GM19240 (cell line): Measurements from ENCODE around the gene CHD6.

Experiments used
- DNase-seq: peaks from one replicate; pipeline ENCODE4 v3.0.0; 2011; ENCODE audit warnings: low spot score; ENCODE audit not compliant: insufficient read length

The CHD6 gene

DNA sequence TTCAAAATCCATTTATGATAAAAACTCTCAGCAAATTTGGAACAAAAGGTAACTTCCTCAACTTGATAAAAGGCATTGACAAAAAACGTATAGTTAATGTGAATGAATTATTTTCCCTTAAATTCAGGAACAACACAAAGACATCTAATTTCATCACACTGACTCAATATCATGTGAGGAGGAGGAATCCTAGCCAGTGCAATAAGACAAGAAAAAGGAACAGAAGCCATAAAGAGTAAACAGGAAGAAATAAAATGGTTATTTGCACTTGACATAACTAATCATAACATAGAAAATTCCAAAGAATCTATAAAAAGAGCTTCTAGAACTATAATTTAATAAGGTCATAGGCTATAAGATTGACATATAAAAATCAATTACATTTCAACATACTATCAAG, 31.4 kb downstream of the CHD6 start:
- no peak for DNase-seq

DNA sequence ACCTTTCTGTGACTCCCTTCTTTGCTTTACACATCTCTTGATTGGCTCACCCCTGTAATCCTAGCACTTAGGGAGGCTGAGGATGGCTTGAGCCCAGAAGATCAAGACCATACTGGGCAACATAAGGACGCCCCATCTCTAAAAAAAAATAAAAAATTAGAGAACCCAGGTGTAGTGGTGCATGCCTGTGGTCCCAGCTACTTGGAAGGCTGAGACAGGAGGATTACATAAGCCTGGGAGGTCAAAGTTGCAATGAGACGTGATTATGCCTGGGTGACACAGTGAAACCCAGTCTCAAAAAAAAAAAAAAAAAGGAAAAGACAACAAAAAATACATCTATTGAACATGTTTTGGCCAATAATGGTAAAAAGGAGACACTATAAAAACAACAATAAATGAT, 37.8 kb downstream of the CHD6 start:
- DNase-seq: no peak

DNA sequence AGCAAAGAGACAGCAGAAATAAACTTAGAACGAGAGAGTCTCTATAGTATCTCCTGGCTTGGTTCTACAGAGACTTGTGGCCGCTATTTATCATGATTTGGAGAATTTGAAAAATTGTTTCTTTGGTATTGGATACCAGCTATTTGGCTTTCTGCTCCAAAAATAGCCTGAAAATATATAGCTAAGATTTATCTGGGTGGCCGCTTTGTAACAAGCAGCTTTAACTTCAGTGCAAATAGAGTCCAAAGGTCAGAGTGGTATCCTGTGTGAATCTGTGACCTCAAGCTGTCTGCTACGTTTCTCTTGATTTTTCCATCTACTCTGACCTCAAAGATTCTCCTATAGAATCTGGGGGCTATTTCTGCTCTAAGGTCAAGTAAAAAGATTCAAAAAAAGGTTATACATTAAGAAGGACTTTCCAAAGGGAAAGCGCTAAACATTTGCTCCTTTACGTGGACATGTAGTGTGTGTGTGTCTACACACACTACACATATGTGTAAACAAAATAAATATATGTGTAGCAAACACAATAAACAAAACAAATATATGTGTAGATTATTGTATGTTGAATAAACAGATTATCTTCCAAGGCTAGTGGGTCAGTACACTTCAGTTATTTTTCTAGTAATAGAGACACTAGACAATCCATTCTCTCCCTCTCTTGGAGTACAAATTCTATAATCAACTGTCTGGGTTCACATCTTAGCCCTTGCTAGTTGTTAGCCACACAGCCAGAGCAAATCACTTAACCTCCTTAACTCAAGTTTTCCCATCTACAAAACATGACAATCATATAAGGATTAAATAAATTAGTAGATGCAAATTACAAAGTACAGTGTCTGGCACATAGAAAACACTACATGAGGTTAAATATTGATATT, 40.8 kb downstream of the CHD6 start:
- DNase-seq: no peak

DNA sequence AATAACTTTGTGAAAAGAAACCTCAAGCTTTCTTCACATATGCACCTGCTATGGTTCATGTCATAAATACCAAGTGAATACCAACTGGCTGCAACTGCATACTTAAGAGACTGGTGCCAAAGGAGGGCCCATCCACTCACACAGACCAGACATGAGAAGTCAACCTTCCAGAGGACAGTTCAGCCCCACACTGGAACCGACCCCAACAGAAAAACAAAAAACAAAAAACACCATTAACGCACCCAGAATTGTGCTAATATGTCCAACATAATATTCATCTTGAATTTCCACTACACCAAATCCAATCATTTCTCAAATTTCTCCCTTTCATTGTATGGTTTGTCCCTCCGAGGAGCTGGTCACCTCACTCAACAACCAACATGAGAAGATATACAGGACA, 42.8 kb downstream of the CHD6 start:
- no peak for DNase-seq

DNA sequence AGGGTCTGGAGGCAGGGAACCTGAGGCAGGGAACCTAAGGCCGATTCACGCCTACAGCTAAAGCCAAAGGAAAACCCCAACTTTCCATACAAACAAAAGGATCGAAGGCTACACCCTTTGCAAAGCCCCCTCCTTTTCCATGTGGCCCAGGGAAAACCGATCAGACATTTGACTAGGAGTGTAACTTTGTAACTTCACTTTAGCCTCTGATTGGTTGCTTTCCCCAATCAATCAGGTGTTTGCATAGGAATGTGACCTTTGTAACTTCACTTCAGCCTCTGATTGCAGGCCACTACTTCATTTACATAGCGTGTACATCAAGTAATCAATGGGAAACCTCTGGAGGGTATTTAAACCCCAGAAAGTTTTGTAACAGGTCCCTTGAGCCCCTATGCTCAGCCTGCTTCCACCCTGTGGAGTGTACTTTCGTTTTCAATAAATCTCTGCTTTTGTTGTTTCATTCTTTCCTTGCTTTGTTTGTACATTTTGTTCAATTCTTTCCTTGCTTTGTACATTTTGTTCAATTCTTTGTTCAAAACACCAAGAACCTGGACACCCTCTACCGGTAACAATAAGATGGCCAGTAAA, 43.3 kb downstream of the CHD6 start:
- no peak for DNase-seq

DNA sequence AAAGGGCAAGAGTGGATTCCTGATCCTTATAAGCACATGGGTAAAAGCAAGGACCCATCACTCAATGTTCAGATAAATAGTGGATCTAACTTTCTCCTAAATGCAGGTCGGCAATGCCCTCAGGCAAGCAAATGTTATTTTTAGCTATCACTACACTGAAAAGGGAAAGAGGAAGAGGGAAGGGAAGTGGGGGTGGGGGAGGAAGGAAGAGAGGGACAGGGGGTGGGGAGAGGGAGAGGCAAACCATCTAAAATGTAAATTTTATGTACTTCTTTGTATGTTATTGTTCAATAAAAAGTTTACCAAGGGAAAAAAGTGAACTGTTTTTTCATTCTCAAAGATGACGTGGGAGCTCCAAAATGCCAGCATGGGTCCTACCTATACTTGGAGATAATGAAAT, 44.2 kb downstream of the CHD6 start:
- no peak for DNase-seq

DNA sequence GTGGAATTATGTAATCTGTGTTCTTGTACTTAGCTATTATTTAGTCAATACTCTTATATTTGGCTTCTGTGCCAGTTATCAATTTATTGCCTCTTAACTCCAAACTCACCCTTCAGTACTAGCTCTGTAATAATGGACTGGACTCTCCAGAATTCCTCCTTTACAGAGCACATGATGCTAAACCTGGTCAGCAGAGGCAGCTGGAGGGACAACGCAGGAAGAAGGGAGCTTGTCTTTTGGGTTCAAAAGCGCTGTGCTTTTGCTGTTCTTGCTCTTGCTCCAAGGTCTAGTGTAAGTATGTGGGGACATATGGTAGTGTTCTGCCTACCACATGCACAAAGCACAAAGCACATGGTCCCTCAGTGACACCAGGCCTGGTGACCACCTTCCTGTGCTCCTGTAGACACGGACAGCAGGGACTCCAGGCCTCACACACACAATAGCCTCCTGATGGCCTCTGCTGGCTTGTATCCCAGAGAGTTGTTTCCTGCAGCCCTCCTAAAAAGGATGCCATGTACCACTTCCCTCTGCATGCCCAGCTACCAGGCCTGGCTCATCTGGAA, 46.1 kb downstream of the CHD6 start:
- DNase-seq: no peak

DNA sequence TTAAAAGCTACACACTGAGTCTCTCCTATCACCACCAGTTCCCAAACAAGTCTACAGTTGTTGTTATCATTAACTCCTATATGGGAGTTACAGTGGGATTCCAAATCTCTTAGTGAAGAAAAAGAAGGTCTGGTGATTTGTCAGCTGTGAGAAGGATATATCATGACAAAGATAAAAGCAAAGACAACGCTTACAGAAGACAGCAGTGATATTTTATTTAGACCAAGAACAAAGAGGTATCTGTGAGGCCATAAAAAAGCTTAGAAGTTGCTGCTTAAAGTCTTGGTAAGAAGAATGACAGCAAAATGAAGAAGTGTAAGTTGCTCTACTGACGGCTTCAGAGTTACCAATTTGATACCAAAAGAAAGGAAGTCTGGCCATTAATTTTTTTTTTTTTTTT, 47.2 kb downstream of the CHD6 start:
- DNase-seq: no peak

DNA sequence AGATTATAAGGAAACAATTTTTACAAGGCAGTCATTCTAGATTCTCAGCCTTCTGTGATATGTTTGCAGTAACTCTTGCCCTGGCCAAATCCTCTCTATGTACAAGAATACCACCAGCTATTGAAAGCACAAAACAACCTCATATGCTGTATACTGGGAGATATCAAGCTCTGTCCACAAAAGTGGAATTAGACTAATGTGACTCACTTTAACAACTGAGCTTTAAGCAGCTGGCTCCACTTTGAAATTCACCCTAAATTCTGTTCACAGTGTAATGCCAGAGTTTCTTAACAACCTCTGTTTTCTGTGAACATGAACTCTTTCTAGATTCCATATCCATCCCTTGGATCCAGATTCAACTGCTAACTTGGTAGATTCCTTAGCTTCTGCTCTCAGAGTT, 47.6 kb downstream of the CHD6 start:
- no peak for DNase-seq

DNA sequence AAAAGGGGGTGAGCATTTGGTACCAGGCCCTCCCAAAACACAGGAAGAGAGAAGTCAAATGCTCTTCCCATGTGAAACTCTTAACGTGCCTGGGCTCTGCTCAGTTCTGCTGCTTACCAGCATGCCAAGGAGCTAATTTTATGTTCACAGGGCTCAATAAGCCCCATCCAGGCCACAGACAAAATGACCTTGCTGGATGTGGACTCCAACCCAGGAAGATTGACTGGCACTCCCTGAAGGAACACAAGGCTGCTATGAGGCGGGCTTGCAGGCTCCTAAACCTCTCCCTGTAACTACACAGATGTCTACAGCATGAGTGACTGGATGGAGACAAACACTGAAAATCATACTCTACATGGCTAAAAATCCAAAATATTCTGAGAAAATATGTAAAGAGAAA, 50.6 kb downstream of the CHD6 start:
- DNase-seq: no peak

DNA sequence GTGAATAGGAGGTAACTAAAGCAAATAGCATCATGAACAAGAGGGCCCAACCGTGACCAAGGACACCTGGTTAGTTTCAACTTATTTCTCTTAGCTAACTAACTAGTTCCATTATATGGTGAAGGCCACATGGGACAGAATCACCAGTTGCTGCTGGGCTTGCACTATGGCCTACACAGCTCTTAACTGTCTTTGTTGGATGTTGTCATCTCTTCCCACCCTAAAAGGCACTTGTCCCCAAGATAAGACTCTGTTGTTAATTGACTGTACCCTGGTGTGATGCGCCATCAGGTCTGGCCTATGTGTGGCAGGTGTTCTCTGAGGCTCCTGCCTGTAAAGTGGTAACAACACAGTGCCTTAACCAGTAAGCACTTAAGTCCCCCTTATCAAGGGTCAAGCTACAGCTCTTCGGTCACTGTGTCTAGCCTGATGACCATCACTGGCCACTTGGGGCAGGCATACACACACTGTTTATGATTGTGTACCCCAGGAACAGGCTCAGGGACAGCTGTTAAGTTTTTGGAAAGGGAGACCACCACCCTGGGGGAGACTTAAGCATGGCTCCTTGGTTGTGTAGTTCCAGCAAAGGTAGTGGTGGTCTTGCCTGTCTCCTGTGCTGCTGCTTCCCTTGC, 51.2 kb downstream of the CHD6 start:
- no peak for DNase-seq

DNA sequence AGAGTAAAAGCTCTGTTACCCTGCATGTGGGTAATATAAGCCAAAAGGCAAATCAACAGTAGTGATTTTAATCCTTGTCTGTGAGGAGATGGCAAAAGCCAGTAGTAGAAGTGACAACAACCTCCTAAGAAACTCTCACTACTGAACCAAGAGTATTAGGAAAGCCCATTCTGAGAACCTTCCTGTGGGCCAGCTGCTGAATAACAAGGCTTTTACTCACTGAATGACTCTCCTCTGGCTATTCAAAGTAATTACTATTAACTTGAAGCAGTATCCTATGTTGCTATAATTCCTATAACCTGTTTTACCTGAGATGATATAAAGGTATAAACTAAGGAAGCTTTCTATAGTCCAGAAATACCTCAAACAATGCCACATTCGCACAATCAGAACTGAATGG, 55.1 kb downstream of the CHD6 start:
- DNase-seq: no peak

DNA sequence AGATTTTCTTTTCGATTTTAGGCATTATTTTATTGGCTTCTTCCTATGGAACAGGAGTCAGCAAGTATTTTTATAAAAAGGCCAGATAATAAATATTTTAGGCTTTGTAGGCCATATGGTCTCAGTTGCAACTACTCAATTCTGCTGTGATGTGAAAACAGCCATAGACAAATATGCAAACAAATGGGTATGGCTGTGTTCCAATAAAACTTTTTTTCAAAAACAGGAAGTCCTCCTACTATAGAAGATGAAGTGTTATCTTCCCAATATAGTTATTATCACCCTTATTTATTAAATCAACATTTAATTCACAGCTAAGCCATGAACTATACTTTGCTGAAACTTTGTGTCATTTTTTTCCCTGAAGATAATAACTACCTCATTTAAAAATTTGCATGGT, 57.2 kb downstream of the CHD6 start:
- no peak for DNase-seq

DNA sequence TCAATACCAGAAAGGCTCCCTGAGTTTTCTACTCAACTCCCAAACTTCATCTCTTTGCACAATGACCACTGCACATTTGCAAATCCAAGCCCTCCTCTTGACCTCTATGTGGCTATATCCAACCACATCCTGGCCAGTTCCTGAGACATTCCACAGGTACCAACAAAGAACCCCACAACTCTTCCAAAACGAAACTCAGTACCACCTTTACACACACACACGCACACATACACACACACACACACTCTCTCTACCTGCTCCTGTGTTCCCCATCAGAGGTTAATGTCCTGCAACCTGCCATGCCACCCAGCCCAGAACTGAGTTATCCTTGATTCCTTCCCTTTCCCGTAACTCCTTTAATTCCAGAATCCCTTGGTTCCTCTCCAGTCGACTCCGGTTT, 58.5 kb downstream of the CHD6 start:
- DNase-seq: no peak

DNA sequence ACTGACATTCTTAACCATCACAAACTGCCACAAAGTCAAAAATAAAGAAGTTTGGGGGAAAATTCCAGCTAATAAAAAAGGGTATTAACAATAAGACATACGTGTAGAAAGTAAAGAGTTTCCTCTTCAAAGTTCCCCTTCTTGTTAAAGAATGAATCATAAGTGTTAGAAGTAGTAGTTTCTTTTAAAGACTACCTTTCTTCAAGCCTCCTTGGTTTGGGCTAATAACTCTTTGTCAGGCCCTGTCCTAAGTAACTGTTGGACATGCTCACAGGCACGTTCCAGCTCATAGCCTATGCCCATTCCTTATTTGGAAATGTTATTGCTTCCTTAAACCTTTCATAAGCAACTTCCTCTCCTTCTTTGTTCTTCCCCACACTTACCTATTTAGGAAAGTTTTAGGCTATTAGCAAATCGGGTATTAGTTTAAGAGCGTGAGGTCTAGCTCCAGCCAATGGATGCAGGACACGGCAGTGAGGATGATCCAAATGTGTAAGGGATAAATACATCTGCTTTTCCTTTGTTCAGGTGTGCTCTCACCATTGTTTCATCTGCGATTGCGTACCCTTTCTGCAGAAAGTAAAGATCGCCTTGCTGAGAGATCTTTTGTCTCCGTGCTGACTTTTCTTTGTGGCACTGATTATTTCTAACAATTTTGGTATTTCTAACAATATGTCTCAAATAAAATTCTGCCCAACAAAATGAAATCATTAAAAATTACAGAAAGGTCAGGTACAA, 64.9 kb downstream of the CHD6 start:
- DNase-seq: no peak

DNA sequence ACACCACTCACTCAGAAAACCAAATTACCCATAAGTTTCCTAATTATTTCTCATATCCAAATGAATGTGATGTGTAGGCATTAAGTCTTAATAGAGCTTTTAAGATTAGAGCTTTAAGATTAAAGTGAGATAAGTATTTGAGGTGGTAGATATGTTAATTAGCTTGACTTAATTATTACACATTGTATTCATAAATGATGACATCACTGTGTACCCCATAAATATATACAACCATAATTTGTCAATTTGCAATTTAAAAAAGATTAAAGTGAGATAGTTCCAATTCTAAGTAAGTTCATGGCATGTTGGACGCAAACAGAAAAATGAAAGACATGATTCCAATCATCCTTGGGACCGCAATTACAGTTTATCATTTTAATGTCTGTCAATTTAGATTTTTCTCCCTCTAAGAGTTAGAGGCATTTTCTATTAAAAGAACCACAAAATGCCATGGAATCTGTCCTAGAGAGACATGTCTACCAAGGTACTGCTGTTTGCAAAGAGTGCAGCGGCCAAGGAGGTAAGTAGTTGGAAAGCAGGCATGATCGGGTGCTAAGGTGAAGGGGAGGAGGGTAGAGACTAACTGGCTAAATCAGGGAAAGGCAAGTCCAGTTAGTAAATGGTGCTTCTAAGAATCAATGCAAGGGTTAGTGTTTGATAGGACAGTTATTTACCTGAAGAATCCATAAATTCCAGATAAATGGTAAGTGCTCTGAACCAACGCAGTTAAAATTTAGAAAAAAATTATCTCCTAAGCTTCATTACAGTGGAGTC, 65.7 kb downstream of the CHD6 start:
- no peak for DNase-seq

DNA sequence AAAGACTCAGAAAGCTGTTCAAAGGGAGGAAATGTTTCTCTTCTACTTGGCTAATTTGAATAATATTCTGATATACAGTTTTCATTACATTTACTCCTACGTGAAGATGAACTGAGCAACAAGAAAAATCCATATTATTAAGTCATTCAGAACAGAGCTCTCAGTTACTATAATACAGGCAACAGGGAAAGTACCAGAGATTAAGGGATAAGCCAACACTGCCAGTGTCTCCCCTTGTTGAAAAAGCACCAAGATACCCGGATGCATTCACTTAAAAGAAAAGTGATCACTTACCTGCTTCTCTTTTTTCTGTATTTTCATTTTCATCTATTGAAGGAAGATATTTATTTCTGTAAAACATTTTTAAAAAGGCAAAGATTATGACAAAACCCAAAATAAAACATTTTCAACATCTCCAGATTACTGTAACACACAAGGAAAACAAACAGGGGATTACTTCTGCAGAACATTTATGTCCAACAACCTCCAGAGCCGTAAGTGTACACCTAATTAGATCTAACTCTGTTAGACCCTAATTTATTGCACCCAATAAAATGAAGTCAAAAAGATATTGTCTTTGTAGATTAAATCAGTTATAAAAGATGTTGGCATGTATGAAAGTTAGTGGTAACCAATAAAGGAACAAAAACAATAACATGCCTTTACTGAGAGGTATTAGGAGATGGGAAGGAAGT, 67.0 kb downstream of the CHD6 start:
- DNase-seq: no peak

DNA sequence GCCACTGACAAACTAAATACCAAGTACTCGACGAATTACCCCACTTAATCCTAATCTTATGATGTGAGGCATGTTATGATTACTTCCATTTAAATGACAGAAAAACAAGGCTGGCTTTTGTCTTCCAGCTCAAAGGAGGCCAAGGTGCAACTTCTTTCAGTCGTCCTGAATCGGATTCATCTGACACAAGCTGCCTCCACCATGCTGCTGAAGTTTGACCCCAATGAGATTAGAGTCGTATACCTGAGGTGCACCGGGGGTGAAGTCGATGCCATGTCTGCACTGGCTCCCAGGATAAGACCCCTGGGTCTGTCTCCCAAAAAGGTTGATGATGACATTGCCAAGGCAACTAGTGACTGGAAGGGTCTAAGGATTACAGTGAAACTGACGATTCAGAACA, 71.0 kb downstream of the CHD6 start:
- DNase-seq: no peak

DNA sequence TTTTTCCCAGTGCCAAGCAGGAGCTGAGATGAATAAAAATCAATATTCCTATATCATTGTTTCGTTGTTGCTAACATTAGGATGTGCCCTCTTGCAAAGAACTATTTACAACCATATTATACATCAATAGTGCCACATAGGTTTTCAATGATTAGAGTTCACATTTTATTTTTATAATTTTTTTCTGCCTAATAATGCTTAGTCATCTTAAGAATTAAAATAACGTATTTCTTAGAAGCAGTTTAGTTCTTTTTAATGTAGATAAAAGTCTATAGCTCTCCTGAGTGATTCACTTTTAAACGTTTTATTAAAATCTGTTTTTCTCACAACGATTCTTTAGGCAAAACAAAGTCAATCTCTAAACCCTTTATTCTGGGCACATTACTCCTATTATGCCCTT, 71.6 kb downstream of the CHD6 start:
- no peak for DNase-seq

DNA sequence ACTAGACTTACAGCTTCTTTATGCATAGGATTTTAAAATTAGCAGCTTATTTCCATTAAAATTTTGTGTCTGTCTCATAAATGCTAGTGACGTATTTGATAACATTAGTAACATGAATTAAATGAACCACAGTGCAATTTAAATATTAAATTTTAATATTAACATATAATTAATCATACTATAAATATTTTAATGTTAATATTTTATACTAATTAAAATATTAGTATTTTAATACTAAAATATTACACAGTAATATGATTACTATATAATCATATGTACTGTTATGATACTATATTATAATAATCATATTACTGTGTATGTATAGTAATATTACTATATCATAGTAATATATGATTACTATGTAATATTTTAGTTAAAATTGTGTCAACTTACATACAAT, 73.7 kb downstream of the CHD6 start:
- DNase-seq: no peak
